ENCODE data around the gene BIRC7. TPM values are rescaled to one million over a fixed set of nuclear protein-coding genes. Genes with fewer than 3 reads are reported as not detected.
"Not testable (repeated sequence)": the region's sequence is repeated elsewhere in the genome, so short reads cannot be mapped to it uniquely, and the experiment has no call there.

Gene BIRC7
- total RNA-seq, 1 donor from 2014 or later = not detected

DNA sequence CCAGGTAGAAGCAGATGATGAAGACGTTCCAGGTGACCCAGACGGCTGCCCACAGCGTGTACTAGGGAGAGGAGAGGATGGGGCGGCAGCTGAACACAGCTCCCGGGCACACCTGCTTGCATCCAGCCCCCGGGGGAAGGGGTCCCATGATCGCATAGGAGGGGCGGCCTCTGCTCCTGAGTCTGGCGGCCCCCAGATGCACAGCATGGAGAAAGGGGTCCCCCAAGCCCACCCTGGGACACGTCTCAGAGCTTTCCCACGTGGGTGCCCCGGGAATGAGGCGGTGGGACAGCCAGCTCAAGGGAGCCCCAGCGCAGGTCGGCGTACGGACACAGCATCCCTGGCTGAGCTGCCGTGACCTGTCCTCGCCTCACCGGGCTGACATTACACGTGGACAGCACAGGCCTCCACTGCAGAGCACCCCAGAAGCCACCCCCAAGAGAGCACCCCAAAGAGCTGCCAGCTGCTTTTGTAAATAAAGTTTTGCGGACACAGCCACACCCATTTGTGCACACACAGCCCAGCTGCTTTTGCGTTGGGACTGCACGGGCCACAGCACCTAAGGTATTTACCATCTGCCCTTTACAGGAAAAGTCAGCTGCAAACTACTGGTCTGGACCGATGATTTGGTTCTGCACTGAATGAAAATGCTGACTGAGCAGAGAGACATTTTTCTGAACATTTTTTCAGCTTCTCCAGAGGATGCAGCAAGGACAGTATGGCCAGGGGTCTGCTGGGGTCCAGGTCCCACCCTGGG, 13.3 kb downstream of the BIRC7 start:
- no peak for DNase-seq

DNA sequence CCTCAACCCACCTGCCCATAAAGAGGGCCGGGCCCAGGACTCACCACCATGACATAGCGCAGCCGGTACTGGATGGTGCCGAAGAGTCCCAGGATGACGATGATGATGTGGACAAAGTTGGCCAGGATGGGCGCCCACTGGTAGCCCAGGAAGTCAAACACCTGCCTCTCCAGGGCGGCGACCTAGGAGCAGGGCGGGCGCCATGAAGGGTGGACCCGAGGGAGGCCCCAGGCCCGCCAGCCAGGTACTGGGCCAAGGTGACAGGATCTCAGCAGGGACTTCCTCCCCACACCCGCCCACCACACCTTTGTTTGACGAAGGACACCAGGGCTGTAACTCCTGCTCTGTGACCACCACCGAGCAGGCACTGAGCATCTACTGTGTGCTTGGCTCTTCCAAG, 14.2 kb downstream of the BIRC7 start:
- no peak for DNase-seq

DNA sequence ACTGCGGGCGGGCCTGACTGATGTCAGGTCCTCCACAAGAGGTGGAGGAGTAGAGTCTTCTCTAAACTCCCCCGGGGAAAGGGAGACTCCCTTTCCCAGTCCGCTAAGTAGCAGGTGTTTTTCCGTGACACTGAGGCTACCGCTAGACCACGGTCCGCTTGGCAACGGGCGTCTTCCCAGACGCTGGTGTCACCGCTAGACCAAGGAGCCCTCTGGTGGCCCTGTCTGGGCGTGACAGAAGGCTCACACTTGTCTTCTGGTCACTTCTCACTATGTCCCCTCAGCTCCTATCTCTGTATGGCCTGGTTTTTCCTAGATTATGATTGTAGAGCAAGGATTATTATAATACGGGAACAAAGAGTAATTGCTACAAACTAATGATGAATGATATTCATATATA, 15.6 kb downstream of the BIRC7 start:
- not testable (repeated sequence) for DNase-seq

DNA sequence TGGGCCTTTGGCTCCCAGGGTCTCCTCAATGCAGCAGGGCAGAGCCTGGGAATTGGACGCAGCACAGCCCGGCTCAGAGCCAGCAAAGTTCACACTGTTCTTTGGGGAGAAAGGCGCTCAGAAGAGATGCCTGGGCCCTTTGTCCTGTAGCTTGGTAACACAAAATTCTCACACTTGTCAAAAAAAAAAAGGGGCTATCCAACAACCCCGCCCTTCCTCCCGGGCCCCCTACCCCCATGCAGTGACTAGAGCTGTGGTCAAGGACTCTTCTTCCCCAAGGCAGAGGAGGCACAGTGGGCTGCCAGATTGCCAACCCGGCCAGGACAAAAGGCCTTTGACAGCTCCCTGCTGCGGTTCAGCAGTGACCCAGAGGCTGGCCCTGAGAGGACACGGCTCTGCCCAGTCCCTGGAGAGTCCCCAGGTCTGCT, 16.6 kb downstream of the BIRC7 start:
- no peak for DNase-seq

DNA sequence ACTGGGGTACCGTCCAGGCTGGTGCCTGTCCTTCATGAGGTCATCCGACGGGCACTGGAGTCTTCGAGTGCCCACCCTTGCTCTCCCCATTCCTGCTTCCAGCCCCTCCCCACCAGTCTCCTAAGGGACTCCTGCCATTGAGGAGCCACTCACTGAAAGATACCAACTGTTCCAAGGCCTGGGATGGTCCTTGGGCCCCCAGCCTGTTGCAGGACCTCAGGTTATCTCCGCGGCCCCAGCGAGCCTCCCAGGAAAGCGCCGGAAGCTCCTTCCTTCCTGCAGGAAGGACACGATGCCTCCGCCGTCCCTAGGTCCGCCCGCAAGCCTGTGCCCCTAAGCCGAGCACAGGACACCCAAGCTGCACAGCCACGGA, 17.3 kb downstream of the BIRC7 start:
- DNase-seq = no peak

DNA sequence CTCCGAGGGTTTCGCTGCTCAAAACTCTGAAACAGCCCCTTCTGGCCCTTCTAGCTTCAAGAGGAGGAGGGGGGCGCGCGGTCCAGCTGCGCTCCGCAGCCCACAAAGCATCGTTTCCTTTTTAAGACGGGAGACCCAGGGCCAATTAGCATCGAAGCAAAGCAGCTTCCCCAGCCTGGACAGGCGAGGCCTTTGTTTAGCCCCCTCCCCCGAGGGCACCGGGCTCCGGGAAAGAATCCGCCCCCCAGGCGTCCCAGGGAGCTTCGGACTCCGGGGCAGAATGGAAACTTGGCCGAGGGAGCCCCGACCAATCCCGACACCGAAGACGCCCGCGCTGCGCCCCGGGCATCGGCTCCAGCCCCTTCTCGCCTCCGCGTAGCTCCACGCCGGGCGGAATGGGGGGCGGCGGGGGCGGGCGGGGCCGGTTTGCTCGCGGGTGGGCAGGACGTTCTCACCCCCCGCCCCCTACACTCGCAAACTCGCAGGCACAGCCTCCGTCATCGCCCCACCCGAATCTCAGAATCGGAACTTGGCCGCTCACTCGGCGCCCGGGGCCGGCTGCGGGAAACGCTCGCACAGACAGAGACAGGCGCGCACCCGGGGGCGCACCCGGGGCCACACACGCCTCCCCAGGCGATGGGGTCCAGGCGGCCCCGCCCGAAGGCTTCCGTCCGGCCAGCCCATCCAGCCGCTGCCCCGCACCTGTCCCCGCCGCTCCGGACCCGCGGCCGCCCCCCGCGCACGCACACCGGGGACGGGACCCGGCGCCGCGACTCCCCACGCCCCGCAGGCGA, 17.9 kb downstream of the BIRC7 start:
- no peak for DNase-seq

DNA sequence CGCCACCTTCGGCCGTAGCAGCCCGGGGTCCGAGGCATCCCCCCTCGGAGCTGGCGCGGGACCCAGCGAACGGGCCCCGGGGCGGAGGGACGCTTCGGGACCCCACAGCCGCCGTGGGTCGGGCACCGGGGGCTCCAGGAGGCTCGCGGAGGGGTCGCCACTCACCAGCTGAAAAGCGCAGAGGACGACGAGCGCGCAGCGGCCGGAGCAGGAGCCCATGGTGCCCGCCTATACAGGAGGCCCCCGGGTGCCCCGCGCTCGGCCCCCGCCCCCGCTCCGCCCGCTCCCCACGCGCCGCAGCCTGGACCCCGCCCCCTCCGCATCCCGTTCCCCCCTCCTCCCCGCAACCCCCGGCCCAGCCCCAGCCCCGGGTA, 18.5 kb downstream of the BIRC7 start, which contains the start of gene NKAIN4:
Gene NKAIN4, minus strand, starts transcription at position 232 of the 374 bp plus-strand sequence. Its CDS starts 13 bp downstream, at position 219.
- DNase-seq = no peak

DNA sequence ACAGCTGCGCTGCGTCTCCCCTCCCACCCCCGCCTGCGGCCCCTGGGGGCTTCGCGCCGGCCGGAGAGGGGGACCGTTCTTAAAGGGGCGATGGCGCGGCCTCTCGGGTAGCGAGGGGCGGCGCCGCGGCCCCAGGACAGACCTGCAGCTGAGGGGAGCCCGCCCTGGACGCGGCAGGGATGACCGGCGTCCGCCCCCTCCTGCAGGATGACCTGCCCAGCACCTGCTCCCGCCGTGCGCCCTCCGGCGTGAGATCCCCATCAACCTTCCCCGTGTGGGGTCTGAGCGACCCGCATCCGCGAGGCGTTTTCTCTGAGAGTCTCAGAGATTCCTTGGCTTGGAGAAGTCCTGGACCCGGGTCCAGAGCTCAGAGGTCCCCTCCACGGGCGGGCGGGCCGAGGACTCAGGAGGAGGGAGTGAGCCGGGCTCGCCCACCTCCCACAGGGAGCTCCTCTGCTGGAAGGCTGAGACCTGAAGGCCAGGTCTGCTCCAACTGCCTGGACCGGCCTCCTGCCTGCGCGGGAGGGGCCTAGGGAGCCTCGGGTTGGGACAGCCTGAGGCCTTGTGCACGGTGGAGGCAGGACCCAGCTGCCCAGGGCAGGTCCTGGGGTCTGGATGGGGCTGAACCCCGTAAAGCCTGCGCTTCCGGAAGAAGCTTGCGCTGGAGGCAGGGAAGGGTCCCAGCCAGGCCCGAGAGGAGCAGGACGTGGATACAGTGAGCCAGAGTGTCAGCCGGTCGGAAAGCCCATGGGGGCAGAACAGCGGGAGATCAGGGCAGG, 19.1 kb downstream of the BIRC7 start:
- DNase-seq = no peak

DNA sequence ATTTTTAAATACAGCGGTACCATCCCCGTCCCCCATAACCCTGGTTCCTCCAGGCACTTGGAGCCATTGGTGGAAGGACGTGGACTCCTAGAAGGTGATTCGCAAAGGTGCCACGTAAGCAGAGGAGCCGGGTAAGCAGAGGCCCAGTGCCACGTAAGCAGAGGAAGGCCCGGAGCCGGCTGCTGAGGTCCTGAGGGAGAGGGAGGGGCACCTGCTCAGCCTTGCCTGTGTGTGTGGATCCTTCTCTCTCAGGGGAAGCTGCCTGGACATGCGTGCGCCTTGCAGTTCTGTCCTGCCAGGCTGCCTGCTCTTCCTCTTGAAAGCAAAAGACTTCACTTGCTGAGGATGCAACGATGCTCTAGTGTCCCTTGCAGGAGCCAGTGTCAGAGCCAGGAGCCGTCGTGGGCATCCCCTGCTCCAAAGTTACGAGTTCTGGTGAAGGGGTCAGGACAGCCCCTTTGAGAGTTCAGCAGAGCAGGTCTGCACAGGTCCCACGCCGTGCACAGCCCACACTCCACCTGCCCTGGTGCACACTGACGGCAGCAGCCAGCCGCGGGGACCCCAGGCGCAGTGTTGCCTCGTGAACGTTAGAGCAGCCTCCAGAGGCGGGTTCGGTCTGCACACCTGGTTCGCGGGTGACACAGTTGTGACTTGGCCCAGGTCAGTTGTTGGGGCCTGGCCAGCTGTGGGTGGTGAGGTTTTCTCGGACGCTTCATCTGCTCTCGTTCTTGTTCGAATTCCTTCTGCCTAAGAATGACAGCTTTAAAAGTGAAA, 20.4 kb downstream of the BIRC7 start:
- no peak for DNase-seq

DNA sequence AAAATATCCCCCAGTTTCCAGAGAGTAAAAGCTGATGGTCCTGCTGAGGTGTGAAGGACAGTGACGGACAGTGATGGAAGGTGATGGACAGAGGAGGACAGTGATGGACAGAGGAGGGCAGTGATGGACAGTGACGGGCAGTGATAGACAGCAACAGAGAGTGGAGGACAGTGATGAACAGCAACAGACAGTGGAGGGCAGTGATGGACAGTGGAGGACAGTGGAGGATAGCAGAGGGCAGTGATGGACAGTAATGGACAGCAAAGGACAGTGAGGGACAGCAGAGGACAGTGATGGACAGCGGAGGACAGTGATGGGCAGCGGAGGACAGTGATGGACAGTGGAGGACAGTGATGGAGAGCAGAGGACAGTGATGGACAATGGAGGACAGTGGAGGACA, 21.2 kb downstream of the BIRC7 start:
- DNase-seq = no peak

DNA sequence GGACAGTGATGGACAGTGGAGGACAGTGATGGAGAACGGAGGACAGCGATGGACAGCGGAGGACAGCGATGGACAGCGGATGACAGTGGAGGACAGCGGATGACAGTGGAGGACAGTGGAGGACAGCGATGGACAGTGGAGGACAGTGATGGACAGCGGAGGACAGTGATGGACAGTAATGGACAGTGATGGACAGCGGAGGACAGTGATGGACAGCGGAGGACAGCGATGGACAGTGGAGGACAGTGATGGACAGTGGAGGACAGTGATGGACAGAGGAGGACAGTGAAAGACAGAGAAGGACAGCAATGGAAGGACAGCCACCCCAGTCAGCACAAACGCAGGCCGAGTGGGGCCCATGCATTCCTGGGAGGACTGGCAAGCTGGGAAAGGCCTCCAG, 21.9 kb downstream of the BIRC7 start:
- no peak for DNase-seq

DNA sequence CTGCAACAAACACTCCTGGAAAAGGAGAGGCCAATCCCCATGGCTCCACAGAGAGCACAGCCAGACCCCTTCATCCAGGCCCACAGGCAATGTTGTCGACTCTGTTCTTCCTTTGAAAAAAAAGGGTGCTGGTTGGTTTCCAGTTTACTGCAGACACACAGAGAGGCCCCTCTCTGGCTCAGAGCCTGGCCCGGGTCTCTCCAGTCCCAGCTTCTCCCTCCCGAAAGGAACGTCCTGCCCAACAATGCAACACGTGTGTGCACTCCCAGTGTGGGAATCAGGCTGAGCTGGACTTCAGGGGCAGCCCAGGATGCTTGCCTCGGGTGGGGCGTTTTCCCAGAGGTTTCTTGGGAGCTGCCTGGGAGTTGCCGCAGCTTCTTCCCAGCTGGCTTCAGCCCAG, 23.1 kb downstream of the BIRC7 start:
- no peak for DNase-seq

DNA sequence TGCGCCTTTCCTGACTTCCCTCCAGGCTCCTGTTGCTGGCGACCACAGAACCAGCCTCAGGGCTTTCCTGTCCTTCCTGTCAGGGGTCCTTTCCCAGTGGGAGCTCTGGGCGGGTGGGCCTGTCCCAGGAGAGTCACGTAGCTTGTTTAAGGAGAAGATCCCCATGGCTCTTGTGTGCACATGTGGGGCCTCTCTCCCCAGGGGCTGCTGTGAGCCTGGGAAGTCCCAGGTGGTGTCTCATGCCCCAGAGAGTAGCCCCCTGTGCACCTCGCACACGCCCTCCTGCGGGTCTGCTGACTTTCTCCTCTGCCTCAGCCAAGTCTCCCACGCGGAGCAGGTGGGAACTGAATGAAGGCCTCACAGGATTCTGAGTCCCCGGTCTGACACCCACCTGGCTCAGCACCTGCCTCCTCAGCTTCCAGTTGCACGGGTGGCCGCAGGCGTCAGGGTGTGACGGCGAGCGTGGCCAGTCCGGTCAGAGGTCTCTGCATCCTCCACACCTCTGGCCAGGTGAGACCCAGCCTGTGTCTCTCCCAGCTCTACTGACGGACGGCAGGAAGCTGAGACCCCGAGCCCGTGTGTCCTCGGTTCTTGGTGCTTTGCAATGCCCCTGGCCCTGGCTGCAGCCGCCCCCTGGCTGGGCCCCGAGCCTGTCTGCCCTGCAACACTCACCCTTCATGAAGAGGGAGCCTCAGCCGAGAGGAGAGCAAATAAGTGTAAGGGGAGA, 24.2 kb downstream of the BIRC7 start:
- DNase-seq = no peak

DNA sequence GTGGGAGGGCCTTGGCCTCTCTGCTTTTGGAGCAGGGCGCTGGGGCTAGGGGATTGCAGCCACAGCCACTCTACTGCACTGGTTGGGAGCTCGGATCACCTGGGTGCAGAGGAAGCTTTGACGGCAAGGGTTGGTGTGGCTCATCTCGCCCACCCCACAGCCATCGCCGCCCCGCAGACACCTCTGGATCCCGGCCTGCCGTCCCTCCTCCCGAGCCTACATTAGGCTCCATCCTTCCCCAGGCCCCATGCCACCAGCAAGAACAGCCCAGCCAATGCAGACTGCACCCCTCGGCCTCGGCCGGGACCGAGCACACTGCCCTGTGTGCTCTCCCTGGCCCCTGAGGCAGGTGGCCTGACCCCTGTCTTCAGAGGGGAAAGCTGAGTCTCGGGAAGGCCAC, 24.8 kb downstream of the BIRC7 start:
- no peak for DNase-seq

DNA sequence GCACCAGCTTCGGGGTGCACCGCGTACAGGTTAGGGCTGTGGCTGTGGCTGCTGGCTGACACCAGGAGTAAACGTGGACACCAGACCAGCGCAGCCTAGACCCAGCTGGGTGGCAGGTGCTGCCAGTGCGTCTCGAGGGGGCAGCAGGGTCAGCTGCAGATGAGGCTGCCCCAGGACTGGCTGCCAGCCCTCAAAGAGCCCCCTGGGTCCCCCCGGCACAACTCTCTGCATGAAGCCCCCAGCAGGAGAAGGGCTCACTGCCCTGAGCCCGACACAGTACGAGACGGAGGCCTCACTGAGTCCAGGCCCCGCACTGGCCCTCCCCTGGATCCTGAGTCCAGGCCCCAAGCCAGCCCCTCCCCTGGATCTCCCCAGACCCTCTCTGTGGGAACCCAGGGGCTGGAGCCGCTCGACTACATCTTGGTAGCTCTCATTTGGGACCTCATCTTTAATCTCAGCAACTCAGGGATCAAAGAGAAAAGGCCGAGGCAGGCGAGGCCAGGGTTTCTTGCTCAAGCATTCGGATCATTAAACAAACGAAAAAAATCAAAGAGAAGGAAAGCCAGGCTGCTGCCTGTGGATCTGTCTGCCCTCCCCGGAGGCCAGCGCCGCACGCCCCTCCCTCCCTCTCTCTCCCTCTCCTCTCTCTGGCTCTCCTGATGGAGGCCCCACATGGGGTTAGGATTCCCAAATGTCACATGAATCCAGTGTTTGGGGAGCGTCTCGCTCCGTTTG, 25.5 kb downstream of the BIRC7 start:
- DNase-seq = no peak

DNA sequence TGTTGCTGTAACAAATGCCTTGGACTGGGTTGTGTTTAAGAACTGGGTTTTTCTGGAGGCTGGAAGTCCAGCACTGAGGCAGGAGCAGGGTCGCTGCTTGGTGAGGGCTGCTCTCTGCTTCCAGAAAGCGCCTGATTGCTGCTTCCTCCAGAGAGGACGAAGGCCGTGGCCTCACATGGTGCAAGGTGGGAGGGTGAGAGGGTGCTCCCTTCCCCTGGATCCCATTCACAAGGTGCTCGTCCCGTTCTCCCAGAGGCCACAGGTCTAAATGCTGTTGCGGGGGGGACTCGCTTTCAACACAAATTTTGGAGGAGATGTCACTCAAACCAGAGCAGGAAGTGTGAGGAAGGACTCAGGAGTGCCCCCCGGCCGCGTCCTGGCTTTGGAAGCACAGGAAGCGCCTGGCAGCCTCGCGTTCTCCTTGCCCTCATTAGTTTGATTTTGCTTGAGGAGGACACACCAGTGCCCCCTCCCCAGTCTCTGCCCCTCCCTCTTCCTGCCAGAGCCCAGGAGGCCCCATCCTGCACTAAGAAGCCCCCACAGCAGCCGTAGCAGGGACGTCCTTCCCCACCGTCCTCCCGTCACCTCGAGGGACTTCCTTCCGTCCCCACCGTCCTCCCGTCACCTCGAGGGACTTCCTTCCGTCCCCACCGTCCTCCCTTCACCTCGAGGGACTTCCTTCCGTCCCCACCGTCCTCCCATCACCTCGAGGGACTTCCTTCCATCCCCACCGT, 26.3 kb downstream of the BIRC7 start:
- no peak for DNase-seq

DNA sequence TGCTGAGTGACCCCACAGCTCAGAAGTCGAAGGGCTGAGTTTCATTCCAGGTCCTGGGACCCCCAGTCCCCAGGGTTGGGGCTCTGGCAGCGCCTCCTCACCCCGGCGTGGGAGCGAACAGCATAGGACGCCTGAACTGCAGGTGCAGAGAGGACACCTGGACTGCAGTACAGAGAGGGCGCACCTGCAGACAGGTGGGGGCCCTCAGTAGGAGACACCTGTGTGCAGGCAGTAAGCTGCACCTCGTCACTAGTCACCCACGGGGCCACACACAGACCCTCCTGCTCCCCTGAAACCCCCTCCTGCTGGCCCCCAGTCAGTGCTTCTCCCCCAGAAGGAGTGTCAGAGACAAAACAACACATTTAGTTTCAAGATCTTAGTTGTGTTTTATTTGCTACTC, 27.1 kb downstream of the BIRC7 start:
- DNase-seq = no peak

DNA sequence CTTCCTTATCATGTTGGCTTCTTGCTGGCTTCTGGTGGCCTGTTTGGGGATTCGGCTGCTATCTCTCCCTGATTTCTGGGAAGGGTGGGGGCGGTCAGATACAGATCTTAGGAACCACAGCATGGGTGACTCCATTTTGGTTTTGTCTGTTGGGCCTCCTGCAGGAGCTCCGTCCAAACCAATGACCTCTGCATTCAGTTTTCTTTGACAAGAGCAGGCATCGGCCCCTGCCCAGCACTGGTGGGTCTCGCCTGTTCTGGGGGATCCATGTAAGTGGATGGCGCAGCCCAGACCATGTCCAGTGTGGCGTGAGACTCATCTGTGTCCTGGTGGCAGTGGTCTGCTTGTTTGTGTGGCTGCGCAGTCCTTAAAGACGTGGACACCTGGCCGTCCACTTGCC, 28.3 kb downstream of the BIRC7 start:
- DNase-seq = no peak

DNA sequence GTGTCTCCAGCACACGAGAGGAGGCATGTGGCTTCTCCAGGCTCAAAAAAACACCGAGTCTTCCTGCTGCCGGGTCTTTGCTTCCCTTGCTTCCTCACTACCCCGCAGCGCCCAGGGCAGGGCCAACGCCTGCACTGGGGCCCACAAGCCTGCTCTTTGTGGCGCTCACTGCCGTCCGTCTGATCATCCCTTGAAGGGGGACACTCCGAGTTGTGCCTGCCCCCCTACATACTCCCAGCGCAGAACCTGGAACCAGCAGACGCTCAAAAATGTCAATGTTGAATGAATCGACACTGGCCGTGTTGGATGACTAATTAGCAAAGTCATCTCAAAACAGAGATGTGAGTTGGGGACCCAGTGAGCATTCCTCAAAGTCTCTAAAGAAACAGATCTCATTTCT, 28.8 kb downstream of the BIRC7 start:
- no peak for DNase-seq

DNA sequence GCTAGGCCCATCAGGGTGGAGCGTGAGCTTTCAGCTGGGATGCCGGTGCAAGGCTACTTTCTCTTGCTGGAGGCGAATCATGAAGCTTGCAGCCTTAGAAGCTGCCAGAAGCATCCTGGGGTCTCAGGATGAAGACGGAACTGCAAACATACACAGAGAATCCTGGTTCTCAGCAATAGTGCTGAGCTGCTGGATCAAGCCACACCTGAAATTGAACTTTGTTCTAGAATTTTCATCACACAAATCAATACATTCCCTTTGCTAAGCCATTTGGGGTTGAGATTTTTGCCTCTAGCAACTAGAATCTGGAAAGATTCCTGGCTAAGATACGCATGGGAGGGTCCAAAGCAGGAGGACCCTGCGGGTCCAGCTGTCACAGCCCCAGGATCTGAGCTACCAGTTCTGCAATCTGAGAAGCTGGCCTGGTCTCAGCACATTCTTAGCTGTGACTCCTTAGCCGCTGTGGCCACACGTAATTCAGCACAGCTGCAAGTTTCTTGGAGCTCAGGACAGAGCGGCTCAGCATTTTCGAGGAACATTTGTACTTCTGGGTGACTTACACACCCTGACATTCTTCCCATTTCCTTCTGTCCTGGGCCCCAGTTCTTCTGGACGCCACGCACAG, 30.3 kb downstream of the BIRC7 start:
- no peak for DNase-seq

Measured in occipital lobe (tissue), 2 donors.